ENCODE results near the gene OR1F1. TPM values are rescaled to one million over a fixed set of nuclear protein-coding genes. Genes with fewer than 3 reads are reported as not detected.

Gene OR1F1
- total RNA-seq, result 0.33 TPM in 1 of 2 replicates, not detected in the other

DNA sequence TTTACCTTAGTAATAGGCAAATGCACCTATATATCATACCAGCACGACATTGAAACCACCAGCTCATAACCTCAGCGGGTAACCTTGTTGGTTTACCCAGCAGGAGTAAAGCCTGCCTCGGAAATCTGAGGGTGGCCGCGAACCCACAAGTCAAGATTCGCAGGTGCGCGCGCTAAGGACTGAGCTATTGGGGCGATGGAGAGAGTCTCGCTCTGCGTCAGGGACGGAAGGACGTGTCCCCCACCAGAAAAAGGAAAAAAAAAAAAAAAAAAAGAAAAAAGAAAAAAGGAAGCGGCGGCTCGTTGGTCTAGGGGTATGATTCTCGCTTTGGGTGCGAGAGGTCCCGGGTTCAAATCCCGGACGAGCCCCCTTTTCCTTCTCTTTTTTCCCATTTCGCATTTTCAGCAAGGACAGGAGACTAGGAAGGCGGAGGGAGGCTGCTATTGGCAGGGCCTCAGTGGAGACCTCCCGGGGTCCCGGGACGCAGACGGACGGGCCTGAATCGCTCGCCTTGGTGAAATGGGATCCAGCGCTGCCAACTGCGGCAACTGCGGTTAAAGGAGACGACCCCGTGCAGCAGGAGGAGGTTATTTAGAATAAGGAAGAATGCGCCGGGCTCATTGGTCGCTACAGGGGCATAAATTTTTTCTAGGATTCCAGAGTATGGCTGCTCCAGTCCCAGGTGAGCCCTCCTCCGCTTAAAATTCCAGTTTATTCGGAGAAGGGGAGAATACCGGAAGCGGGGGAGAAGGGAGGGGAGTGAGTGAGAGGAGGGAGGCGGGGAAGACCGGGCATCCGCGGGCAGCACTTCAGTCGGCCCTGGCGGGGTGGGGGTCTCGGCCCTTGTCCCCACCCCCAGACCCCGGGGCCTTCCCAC lies at the start of gene OR1F1:
TSS of gene OR1F1 (plus strand) at position 407 of the 877 bp plus-strand sequence.

DNA sequence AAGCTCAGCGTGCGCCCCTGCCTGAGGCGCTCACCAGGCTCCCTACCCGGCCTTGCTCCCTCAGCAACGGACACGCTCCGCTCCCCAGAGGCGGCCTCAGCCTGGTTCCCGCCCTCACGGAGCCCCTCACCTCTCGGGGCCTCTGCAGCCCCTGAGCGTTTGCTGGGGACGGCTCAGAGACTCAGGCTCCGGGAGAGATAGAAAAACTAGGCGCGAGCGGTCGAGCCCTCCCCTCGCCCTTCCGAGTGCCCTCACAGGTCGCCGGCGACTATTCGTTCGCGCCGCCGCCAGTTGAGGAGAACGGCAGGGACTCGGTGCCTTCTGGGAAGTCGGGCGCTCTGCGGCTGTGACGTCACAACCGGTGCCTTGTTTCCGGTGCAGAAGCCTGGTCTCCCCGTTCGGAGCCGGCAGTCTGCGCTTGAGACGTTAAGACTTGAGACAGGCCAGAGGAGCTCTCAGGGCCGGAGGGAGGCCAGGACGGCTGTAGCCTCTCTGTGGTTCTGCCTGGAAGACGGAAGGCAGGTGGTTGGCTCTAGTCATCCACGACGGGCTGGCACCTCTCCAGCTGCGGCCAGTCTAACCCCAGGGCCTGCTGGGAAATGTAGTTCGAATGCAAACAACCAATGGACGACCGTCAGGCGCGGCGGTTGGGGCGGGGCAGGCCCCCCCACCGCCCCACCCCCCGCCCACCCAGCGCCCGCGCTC lies 47.0 kb downstream of the OR1F1 start, which contains the start of gene ZNF200:
TSS of gene ZNF200 (minus strand) at position 302 of the 705 bp plus-strand sequence. CDS start 1,403 bp downstream, outside the sequence.

Other genes starting within 250 kb of the OR1F1 start
- gene KREMEN2, start 223.9 kb upstream of the OR1F1 start, total RNA-seq, result not detected in 2 replicates
- gene PAQR4, start 218.9 kb upstream of the OR1F1 start, total RNA-seq, result 11.8 and 13.9 TPM in 2 replicates
- gene PKMYT1, start 207.8 kb upstream of the OR1F1 start, total RNA-seq, result 9.6 and 11.4 TPM in 2 replicates
- not detected in 2 replicates for gene CLDN9, start 175.3 kb upstream of the OR1F1 start, total RNA-seq
- gene CLDN6, start 170.0 kb upstream of the OR1F1 start, total RNA-seq, result under 0.01 TPM in 1 of 2 replicates, not detected in the other
- 116 and 149 TPM in 2 replicates for gene TNFRSF12A, start 167.8 kb upstream of the OR1F1 start, total RNA-seq
- 6.8 and 19.9 TPM in 2 replicates for gene HCFC1R1, start 164.3 kb upstream of the OR1F1 start, total RNA-seq
- gene THOC6, start 164.2 kb upstream of the OR1F1 start, total RNA-seq, result 24.8 and 35.3 TPM in 2 replicates
- gene BICDL2, start 151.3 kb upstream of the OR1F1 start, total RNA-seq, result not detected in 2 replicates
- under 0.01 and 0.10 TPM in 2 replicates for gene MMP25, start 141.6 kb upstream of the OR1F1 start, total RNA-seq
- 101 and 214 TPM in 2 replicates for gene IL32, start 122.6 kb upstream of the OR1F1 start, total RNA-seq
- gene ZSCAN10, start 88.9 kb upstream of the OR1F1 start, total RNA-seq, result not detected in 2 replicates
- gene ZNF205, start 75.6 kb upstream of the OR1F1 start, total RNA-seq, result 21.4 and 35.3 TPM in 2 replicates
- gene ZNF213, start 53.2 kb upstream of the OR1F1 start, total RNA-seq, result 4.8 and 5.6 TPM in 2 replicates
- gene ZNF200, start 47.0 kb downstream of the OR1F1 start, total RNA-seq, result 12.7 and 13.5 TPM in 2 replicates
- gene MEFV, start 68.4 kb downstream of the OR1F1 start, total RNA-seq, result not detected in 2 replicates
- gene ZNF263, start 95.3 kb downstream of the OR1F1 start, total RNA-seq, result 46.0 and 55.9 TPM in 2 replicates
- 3.6 and 5.1 TPM in 2 replicates for gene TIGD7, start 117.2 kb downstream of the OR1F1 start, total RNA-seq
- gene ZNF75A, start 117.3 kb downstream of the OR1F1 start, total RNA-seq, result 24.8 and 25.5 TPM in 2 replicates
- gene OR2C1, start 167.7 kb downstream of the OR1F1 start, total RNA-seq, result not detected in 2 replicates
- gene ZSCAN32, start 212.8 kb downstream of the OR1F1 start, total RNA-seq, result 11.4 and 13.7 TPM in 2 replicates
- gene ZNF174, start 213.0 kb downstream of the OR1F1 start, total RNA-seq, result 9.6 and 10.8 TPM in 2 replicates

All from vein endothelial cell (primary cell).